ENCODE data around the gene RANGAP1.

Gene RANGAP1

DNA sequence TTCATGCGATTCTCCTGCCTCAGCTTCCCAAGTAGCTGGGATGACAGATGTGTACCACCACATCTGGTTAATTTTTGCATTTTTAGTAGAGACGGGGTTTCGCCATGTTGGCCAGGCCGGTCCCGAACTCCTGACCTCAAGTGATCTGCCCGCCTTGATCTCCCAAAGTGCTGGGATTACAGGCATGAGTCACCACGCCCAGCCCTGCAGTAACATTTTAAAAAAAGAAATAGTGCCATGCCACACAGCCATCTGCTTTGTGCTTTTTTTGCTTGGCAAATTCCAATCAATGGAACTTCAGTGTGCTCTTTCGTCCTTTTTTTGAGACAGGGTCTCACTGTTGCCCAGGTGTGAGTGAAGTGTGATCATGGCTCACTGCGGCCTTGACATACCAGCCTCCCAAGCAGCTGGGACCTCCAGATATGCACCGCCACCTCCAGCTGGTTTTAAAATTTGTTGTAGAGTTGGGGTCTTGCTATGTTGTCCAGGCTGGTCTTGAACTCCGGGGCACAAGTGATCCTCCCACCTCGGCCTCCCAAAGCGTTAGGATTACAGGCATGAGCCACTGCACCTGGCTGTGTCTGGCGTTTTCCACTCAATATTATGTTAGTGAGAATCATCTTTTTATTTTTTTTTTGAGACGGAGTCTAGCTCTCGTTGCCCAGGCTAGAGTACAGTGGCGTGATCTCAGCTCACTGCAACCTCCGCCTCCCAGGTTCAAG lies 43.4 kb downstream of the RANGAP1 start:
- DNase-seq (ENCODE audit: low read depth in 2 of 2), result no peak
- H3K4me3 ChIP-seq (replicated peaks in 1 of 2; ENCODE audit: low read depth in 2 of 2, low read length in 2 of 2), result no peak overlapping the region
- TF ChIP-seq, protein P1, sequence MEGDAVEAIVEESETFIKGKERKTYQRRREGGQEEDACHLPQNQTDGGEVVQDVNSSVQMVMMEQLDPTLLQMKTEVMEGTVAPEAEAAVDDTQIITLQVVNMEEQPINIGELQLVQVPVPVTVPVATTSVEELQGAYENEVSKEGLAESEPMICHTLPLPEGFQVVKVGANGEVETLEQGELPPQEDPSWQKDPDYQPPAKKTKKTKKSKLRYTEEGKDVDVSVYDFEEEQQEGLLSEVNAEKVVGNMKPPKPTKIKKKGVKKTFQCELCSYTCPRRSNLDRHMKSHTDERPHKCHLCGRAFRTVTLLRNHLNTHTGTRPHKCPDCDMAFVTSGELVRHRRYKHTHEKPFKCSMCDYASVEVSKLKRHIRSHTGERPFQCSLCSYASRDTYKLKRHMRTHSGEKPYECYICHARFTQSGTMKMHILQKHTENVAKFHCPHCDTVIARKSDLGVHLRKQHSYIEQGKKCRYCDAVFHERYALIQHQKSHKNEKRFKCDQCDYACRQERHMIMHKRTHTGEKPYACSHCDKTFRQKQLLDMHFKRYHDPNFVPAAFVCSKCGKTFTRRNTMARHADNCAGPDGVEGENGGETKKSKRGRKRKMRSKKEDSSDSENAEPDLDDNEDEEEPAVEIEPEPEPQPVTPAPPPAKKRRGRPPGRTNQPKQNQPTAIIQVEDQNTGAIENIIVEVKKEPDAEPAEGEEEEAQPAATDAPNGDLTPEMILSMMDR (IDR thresholded peaks at IDR 0.05; ENCODE audit: low read depth, low read length), result no peak

DNA sequence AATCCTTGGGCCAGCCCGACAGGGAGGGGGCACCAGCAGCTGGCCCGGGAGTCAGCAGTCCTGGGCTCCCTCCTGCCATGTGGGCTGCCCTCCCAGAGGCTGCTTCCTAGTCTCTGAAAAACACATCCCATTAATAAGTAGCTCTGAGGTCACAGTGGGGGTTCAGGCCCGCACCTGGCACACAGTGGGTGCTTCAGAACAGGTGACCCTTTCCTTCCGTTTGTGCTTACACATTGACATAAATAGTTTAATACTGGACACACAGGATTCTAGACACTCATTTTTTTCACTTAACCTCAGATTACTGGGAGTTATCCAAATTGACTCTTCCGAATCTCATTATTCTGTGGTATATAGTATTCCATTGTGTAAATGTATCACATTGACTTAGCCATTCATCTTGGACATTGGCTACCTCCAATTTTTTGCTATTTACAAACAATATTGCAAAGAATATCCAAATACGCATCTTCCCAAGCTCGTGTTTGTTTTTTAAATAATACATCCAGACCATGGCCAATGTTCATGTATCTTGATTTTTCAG lies 44.8 kb downstream of the RANGAP1 start:
- no peak for DNase-seq (ENCODE audit: low read depth in 2 of 2)
- TF ChIP-seq, protein P1 (IDR thresholded peaks at IDR 0.05; ENCODE audit: low read depth, low read length), result no peak
- H3K4me3 ChIP-seq (replicated peaks in 1 of 2; ENCODE audit: low read depth in 2 of 2, low read length in 2 of 2), result no peak overlapping the region

DNA sequence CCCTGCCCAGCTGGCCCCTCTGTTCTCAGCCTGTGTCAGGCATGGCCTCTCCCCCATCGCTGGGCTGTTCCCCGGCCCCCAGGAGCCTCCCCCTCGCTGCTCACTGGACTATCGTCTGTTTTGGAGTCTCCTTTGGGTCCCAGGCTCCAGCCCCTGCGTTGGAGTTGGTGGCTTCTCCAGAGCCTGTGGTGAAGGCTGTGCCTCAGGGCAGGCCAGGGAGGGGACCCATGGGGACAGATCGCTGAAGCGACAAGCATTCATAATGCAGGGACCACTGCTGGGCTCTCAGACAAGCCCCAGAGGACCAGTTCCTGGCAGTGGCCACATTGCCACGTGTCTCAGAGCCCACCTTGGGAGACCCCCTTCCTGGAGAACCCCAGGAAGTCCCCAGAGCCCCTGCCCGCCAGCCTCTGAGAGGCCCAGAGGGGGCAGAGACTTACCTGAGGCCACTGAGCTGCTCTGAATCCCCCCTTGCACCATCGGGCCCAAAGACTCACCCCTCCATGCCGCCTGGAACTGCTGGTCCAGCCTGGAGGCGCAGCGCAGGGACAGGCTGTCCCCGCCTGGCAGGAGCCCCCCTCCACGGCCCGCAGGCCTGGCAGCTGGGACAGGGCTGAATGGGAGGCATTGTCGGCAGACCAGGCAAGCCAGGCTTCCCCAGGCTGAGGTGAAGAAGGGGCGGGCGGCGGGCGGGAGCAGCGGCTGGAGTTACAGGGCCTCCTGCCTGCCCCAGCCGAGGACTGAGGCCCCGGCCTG lies 45.4 kb downstream of the RANGAP1 start, which contains the start of gene CHADL:
TSS of gene CHADL (minus strand) at position 555 of the 756 bp plus-strand sequence. CDS start at position 505, 50 bp downstream.
- TF ChIP-seq, protein P1 (IDR thresholded peaks at IDR 0.05; ENCODE audit: low read depth, low read length), result no peak
- H3K4me3 ChIP-seq (replicated peaks in 1 of 2; ENCODE audit: low read depth in 2 of 2, low read length in 2 of 2), result no peak within 1 kb of the TSS
- no peak for DNase-seq (ENCODE audit: low read depth in 2 of 2)

DNA sequence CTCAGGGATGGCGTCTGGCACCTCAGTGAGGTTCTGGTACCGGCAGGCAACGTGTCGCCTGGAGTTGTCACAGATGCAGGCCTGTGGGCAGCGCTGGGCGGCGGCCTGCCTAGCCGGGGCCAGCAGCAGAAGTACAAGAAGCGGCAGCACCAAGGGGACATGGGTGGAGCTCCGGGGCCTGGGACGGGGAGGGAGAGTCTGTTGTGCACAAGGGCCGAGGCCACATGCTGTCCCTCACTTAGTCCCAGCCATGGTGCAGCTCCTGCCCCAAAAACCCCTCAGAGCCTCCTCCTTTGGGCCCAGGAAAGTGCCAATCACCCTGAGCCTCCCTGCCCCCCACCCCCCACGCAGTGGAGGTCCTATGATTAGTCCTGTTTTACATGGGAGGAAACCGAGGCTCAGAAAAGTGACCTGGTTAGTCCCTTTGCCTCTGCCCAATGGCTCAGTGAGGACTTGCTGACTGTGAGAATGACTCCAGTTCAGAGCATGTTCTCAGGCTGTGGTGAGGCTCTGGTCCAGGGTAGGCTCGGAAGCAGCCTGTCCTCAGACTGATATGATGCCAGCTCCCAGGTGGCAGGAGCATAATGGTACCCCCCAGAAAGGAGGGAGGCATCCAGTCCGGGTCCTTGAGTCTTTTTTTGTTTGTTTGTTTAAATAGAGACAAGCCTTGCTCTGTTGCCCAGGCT lies 46.4 kb downstream of the RANGAP1 start:
- TF ChIP-seq, protein P1 (IDR thresholded peaks at IDR 0.05; ENCODE audit: low read depth, low read length), result no peak
- no peak for DNase-seq (ENCODE audit: low read depth in 2 of 2)

DNA sequence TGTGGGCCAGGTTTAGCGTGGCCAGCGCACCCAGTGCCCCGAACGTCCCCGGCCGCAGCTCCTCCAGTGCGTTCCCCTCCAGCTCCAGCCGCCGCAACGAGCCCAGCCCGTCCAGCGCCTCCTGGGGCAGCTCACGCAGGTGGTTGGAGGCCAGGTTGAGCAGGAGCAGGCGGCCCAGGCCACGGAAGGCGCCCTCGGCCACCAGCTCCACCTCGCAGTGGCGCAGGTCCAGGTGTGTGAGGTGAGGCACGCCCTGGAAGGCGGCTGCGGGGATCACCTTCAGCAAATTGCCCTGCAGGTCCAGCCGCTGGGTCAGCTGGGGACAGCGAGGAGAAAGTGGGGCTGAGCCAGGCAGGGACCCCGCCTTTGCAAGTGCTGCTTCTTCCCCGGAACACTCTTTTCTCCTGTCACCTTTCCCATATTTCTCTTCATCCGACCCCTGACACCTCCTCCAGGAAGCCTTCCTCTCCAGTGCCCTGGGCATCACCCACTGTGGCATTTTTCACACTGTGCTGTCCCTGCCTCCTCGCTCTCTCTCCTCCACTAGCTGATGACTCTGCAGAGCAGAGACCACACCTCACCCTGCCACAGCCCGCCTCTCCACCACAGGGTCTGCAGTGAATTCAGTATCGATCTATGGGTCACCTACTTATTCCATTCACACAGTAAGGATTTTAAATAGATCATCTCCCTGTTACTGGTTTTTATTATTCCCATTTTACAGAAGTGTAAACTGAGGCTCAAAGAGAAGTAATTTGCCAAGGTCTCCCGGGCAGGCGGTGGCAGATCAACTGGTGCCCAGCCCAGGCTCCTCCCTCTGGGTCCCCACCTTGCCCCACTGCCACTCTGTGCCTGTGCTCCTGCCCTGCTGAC lies 47.2 kb downstream of the RANGAP1 start:
- no peak for DNase-seq (ENCODE audit: low read depth in 2 of 2)
- no peak overlapping the region for H3K4me3 ChIP-seq (replicated peaks in 1 of 2; ENCODE audit: low read depth in 2 of 2, low read length in 2 of 2)
- TF ChIP-seq, protein P1 (IDR thresholded peaks at IDR 0.05; ENCODE audit: low read depth, low read length), result no peak

More for the DNA sequence above, 46.4 kb downstream of the RANGAP1 start:
- H3K4me3 ChIP-seq (replicated peaks in 1 of 2; ENCODE audit: low read depth in 2 of 2, low read length in 2 of 2), result no peak overlapping the region
